ENCODE measurements around the gene RNGTT. TPM values are rescaled to one million over a fixed set of nuclear protein-coding genes. Genes with fewer than 3 reads are reported as not detected.

RNGTT gene
- total RNA-seq, 1 donor from 2014 or later = 14.6 TPM

DNA sequence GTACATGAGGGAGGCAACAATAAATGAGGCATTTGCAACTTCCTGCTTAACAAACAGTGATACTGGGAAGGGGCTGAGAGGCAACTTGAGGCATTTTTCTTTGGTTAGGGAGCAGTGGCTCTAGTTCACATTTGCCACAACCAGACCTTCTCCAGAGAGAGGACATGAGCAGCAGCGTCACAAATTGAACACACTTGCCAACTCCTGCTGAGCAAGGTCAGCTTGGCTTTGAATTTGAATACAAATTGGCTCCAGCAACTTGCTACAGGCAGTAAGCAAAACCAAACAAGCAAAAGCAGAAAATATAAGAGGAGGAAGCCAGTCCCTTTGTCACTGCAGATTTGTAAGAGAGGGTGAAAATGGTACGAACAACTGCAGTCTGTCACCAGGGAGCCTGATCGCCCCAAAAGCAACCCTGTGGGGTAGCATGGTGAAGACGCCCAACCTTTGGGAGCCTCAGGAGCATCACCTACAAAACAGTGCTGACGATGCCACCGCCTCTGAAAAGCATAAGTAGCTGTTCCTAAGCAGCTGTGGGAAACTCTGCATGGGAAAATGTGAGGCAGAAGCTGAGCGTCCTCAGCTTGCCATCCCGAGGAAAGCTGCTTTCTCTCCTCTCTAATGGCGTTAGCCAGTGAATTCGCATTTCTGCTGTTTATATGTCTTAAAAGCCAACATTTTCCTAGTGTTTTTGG lies 378.7 kb downstream of the RNGTT start:
- Mint-ChIP-seq H3K9me3 (ENCODE audit: unreplicated experiment) (peaks cover 4% of the 10 kb centered on the region), H3K4me3 (ENCODE audit: unreplicated experiment) (no peak overlapping the region), H3K36me3 (ENCODE audit: low read depth, unreplicated experiment) (peaks cover 3% of the 10 kb centered on the region), H3K27me3 (ENCODE audit: unreplicated experiment) (peaks cover 8% of the 10 kb centered on the region), H3K4me1 (ENCODE audit: unreplicated experiment) (peaks cover 4% of the 10 kb centered on the region), H3K27ac (ENCODE audit: unreplicated experiment) (no peak overlapping the region)
- TF ChIP-seq, protein P1, sequence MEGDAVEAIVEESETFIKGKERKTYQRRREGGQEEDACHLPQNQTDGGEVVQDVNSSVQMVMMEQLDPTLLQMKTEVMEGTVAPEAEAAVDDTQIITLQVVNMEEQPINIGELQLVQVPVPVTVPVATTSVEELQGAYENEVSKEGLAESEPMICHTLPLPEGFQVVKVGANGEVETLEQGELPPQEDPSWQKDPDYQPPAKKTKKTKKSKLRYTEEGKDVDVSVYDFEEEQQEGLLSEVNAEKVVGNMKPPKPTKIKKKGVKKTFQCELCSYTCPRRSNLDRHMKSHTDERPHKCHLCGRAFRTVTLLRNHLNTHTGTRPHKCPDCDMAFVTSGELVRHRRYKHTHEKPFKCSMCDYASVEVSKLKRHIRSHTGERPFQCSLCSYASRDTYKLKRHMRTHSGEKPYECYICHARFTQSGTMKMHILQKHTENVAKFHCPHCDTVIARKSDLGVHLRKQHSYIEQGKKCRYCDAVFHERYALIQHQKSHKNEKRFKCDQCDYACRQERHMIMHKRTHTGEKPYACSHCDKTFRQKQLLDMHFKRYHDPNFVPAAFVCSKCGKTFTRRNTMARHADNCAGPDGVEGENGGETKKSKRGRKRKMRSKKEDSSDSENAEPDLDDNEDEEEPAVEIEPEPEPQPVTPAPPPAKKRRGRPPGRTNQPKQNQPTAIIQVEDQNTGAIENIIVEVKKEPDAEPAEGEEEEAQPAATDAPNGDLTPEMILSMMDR (IDR thresholded peaks at IDR 0.05; ENCODE audit: unreplicated experiment) = no peak
- no peak for DNase-seq (ENCODE audit: low spot score)

DNA sequence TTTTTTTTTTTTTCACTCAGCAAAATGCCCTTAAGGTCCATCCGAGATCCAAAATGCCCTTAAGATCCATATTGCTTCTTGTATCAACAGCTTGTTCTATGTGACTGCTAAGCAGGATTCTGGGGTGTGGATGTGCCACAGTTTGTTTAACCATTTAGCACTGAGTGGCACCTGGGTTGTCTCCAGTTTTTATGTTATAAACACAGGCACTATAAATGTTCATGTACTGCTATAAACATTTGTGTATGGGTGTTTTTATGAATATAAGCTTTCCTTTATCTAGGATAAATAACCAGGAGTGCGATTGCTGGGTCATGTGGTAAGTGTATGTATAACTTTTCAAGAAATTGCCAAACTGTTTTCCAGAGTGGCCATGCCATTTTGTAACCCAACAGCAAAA lies 386.0 kb downstream of the RNGTT start:
- Mint-ChIP-seq H3K36me3 (ENCODE audit: low read depth, unreplicated experiment) (no peaks in the 10 kb centered on the region), H3K27me3 (ENCODE audit: unreplicated experiment) (peaks cover 5% of the 10 kb centered on the region), H3K4me3 (ENCODE audit: unreplicated experiment) (no peak overlapping the region), H3K27ac (ENCODE audit: unreplicated experiment) (no peak overlapping the region), H3K4me1 (ENCODE audit: unreplicated experiment) (no peaks in the 10 kb centered on the region), H3K9me3 (ENCODE audit: unreplicated experiment) (peaks cover 4% of the 10 kb centered on the region)
- DNase-seq (ENCODE audit: low spot score) = no peak
- TF ChIP-seq, protein P1 (IDR thresholded peaks at IDR 0.05; ENCODE audit: unreplicated experiment) = no peak

DNA sequence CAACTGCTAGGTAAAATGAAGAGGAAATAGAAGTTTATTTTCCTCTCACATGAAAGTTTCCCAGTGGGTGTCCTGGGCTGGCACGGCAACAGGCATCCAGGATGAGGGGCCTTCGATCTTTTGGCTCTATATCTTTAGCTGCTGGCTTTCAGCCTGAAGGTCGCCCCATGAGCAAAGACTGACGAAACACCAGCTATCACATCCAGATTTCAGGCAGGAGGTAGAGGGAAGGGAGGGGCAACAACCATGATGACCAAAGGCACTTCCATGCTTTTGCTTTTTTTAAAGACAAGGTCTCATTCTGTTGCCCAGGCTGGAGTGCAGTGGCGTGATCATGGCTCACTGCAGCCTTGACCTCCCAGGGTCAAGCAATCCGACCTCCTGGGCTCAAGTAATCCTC lies 387.9 kb downstream of the RNGTT start:
- TF ChIP-seq, protein P1 (IDR thresholded peaks at IDR 0.05; ENCODE audit: unreplicated experiment) = no peak
- Mint-ChIP-seq H3K27ac (ENCODE audit: unreplicated experiment) (no peak overlapping the region), H3K27me3 (ENCODE audit: unreplicated experiment) (peaks cover 9% of the 10 kb centered on the region), H3K4me1 (ENCODE audit: unreplicated experiment) (no peaks in the 10 kb centered on the region), H3K4me3 (ENCODE audit: unreplicated experiment) (no peak overlapping the region), H3K36me3 (ENCODE audit: low read depth, unreplicated experiment) (peaks cover 8% of the 10 kb centered on the region), H3K9me3 (ENCODE audit: unreplicated experiment) (peaks cover 8% of the 10 kb centered on the region)
- no peak for DNase-seq (ENCODE audit: low spot score)

DNA sequence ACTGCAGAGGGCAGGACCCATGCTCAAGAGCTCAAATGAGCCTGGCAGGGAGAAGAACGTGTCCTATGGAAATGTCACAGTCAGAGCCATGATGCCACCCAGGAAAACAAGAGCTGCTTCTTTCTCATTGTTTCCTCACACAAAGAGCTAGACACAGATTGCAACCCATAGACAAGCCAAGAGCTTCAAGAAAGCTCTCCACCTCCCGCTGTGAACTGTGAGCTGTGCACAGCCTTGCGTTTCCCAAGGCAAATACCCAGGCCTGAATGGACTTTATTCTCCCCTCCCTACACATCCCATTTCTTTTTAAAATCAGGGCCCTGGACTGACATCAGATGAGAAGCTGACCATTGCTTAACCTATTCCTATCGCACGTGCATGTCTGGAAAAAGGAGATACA lies 388.8 kb downstream of the RNGTT start:
- H3K36me3 Mint-ChIP-seq (ENCODE audit: low read depth, unreplicated experiment) = peaks cover 10% of the 10 kb centered on the region
- no peak overlapping the region for H3K4me3 Mint-ChIP-seq (ENCODE audit: unreplicated experiment)
- H3K27me3 Mint-ChIP-seq (ENCODE audit: unreplicated experiment) = peaks cover 9% of the 10 kb centered on the region
- H3K27ac Mint-ChIP-seq (ENCODE audit: unreplicated experiment) = no peak overlapping the region
- TF ChIP-seq, protein P1 (IDR thresholded peaks at IDR 0.05; ENCODE audit: unreplicated experiment) = no peak
- DNase-seq (ENCODE audit: low spot score) = no peak
- H3K9me3 Mint-ChIP-seq (ENCODE audit: unreplicated experiment) = peaks cover 11% of the 10 kb centered on the region
- H3K4me1 Mint-ChIP-seq (ENCODE audit: unreplicated experiment) = no peaks in the 10 kb centered on the region

DNA sequence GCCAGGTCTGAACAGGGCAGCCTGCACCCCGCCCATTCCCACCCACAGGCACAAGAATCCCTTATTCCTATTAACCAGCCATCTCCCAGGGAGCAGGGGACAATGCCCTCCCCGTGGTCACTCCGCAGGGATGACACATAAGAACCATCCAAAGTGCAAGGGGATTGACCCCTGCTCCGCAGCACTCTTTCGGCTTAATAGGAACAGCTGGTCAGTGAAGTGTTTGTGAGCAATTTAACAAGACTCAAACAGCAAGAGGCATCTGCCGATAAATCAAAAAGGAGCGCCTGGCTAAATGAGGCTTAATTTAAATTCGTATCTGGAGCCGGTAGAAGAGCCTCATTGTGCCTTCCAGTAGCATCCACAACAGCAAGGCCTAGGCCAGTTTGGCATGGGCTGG lies 389.4 kb downstream of the RNGTT start:
- Mint-ChIP-seq H3K9me3 (ENCODE audit: unreplicated experiment) (peaks cover 17% of the 10 kb centered on the region), H3K4me3 (ENCODE audit: unreplicated experiment) (no peak overlapping the region), H3K27ac (ENCODE audit: unreplicated experiment) (no peak overlapping the region), H3K4me1 (ENCODE audit: unreplicated experiment) (no peaks in the 10 kb centered on the region), H3K36me3 (ENCODE audit: low read depth, unreplicated experiment) (peaks cover 15% of the 10 kb centered on the region), H3K27me3 (ENCODE audit: unreplicated experiment) (peaks cover 9% of the 10 kb centered on the region)
- no peak for DNase-seq (ENCODE audit: low spot score)
- TF ChIP-seq, protein P1 (IDR thresholded peaks at IDR 0.05; ENCODE audit: unreplicated experiment) = no peak

Measured in endothelial cell (in vitro differentiated cells).